IMR-90 (cell line): Measurements from ENCODE around the gene ANKRD18B. TPM values are rescaled to one million over a fixed set of nuclear protein-coding genes. Genes with fewer than 3 reads are reported as not detected.
"Not testable (repeated sequence)": the region's sequence is repeated elsewhere in the genome, so short reads cannot be mapped to it uniquely, and the experiment has no call there.

ENCODE experiments used
- ATAC-seq: fragments of 200-7000 bp; cut with Tn5 transposase; 2 replicates; pipeline ENCODE4 v1.9.1; 2020; ENCODE audit warnings: low read depth, mild to moderate bottlenecking, moderate library complexity
- BruUV-seq: library from RNA; stranded (reverse); fragments of 400-500 nt; replicated peaks from 2 replicates; lab custom pipeline; 2021; lab: Mats Ljungman, UMichigan
- CTCF ChIA-PET: fragments of 300-600 bp; formaldehyde crosslinking; extraction: SDS; loops from one replicate; lab custom pipeline; 2021; ENCODE audit warnings: antibody characterized with exemption; lab: Yijun Ruan, JAX
- POLR2A ChIA-PET: fragments of 300-600 bp; sonication (Branson Sonifier 250); formaldehyde crosslinking; loops from one replicate; lab custom pipeline; 2022; ENCODE audit warnings: antibody characterized with exemption; ENCODE audit not compliant: unreplicated experiment; lab: Charles Lee
- DNase-seq: peaks from one replicate; pipeline ENCODE4 v3.0.0; 2013
- H2AFZ ChIP-seq: replicated peaks from 2 replicates; pipeline ENCODE3; 2013; ENCODE audit warnings: low read length, mild to moderate bottlenecking; ENCODE audit not compliant: poor library complexity
- H2AK5ac ChIP-seq: 2 replicates; pipeline ENCODE4 v1.6.1; 2013; ENCODE audit warnings: low read depth, low read length, inconsistent platforms
- H2AK9ac ChIP-seq: replicated peaks from 2 replicates; pipeline ENCODE3; 2013; ENCODE audit warnings: mild to moderate bottlenecking, low read depth, low read length, moderate library complexity; ENCODE audit not compliant: poor library complexity
- H2BK120ac ChIP-seq: 2 replicates; pipeline ENCODE4 v1.6.1; 2013; ENCODE audit warnings: low read depth, low read length, inconsistent platforms
- H2BK15ac ChIP-seq: 3 replicates; pipeline ENCODE4 v1.6.1; 2013; ENCODE audit warnings: low read depth, low read length, inconsistent platforms
- H2BK20ac ChIP-seq: 2 replicates; pipeline ENCODE4 v1.6.1; 2013; ENCODE audit warnings: low read depth, mild to moderate bottlenecking, inconsistent platforms, low read length, moderate library complexity
- H2BK5ac ChIP-seq: 2 replicates; pipeline ENCODE4 v1.6.1; 2013; ENCODE audit warnings: mild to moderate bottlenecking, low read depth, low read length, inconsistent platforms; ENCODE audit not compliant: poor library complexity, severe bottlenecking
- H3K14ac ChIP-seq: replicated peaks from 2 replicates; pipeline ENCODE4 v1.6.1; 2013; ENCODE audit warnings: low read depth, low read length, inconsistent platforms
- H3K18ac ChIP-seq: 2 replicates; pipeline ENCODE4 v1.6.1; 2013; ENCODE audit warnings: low read depth, low read length, control low read depth
- H3K23ac ChIP-seq: 2 replicates; pipeline ENCODE4 v1.6.1; 2013; ENCODE audit warnings: low read depth, low read length, inconsistent platforms
- H3K27ac ChIP-seq: 2 replicates; pipeline ENCODE4 v1.5.1; 2013; ENCODE audit warnings: mild to moderate bottlenecking, control low read depth, low read length; ENCODE audit not compliant: insufficient read depth
- H3K27me3 ChIP-seq: 2 replicates; pipeline ENCODE4 v1.6.1; 2013; ENCODE audit warnings: low read length; ENCODE audit not compliant: control insufficient read depth, insufficient read depth
- H3K36me3 ChIP-seq: 2 replicates; pipeline ENCODE4 v1.6.1; 2013; ENCODE audit warnings: low read length, mixed read lengths; ENCODE audit not compliant: control insufficient read depth, insufficient read depth
- H3K4ac ChIP-seq: 2 replicates; pipeline ENCODE4 v1.6.1; 2013; ENCODE audit warnings: low read depth, low read length, inconsistent platforms
- H3K4me1 ChIP-seq: 2 replicates; pipeline ENCODE4 v1.6.1; 2013; ENCODE audit warnings: low read length, mixed read lengths; ENCODE audit not compliant: control insufficient read depth, insufficient read depth
- H3K4me2 ChIP-seq: 2 replicates; pipeline ENCODE4 v1.6.1; 2013; ENCODE audit warnings: low read depth, mild to moderate bottlenecking, control low read depth, low read length, moderate library complexity
- H3K4me3 ChIP-seq: 2 replicates; pipeline ENCODE4 v1.5.1; 2013; ENCODE audit warnings: low read depth, mild to moderate bottlenecking, control low read depth, low read length, moderate library complexity; ENCODE audit not compliant: insufficient read depth
- H3K56ac ChIP-seq: 2 replicates; pipeline ENCODE4 v1.6.1; 2013; ENCODE audit warnings: low read length, inconsistent platforms; ENCODE audit not compliant: insufficient read depth; ENCODE audit errors: extremely low read depth
- H3K79me1 ChIP-seq, 2 experiments: 2 replicates each; pipeline ENCODE4 v1.6.1; 2013; ENCODE audit warnings: low read length in 2 of 2, inconsistent platforms in 1 of 2, low read depth in 1 of 2
- H3K9ac ChIP-seq: 2 replicates; pipeline ENCODE4 v1.6.1; 2013; ENCODE audit warnings: low read depth, low read length, control low read depth
- H3K9me1 ChIP-seq: 2 replicates; pipeline ENCODE4 v1.6.1; 2013; ENCODE audit warnings: low read length, inconsistent platforms; ENCODE audit not compliant: insufficient read depth
- H3K9me3 ChIP-seq: 2 replicates; pipeline ENCODE4 v1.6.1; 2013; ENCODE audit warnings: low read length; ENCODE audit not compliant: control insufficient read depth, insufficient read depth
- H4K20me1 ChIP-seq: 2 replicates; pipeline ENCODE4 v1.6.1; 2013; ENCODE audit warnings: low read length, inconsistent platforms; ENCODE audit not compliant: insufficient read depth
- H4K5ac ChIP-seq: 2 replicates; pipeline ENCODE4 v1.6.1; 2013; ENCODE audit warnings: mild to moderate bottlenecking, low read depth, low read length, control low read depth
- H4K8ac ChIP-seq, 2 experiments: 2 replicates each; pipeline ENCODE4 v1.6.1; 2013; ENCODE audit warnings: low read depth in 2 of 2, low read length in 2 of 2, control low read depth in 1 of 2, inconsistent platforms in 1 of 2
- H4K91ac ChIP-seq: 2 replicates; pipeline ENCODE4 v1.6.1; 2013; ENCODE audit warnings: low read depth, low read length, inconsistent platforms; ENCODE audit not compliant: insufficient read depth
- CTCF ChIP-seq: conservative IDR thresholded peaks from 2 replicates; pipeline ENCODE4 v1.5.1; 2012; ENCODE audit warnings: mild to moderate bottlenecking, low read depth, low read length, improper control_type of control experiment
- NFE2L2 ChIP-seq: fragments of 150-350 bp; IDR thresholded peaks from 2 replicates; pipeline ENCODE4 v1.6.1; 2016; ENCODE audit warnings: low read depth, mild to moderate bottlenecking, low read length
- SMC3 ChIP-seq: fragments of 150-350 bp; IDR thresholded peaks from 2 replicates; pipeline ENCODE4 v1.6.1; 2016; ENCODE audit warnings: low read depth, mild to moderate bottlenecking, antibody characterized with exemption, low read length, moderate library complexity
- WGBS, 2 experiments: methylation state at CpG; one replicate each; pipeline versions ENCODE4 v1.1.5 to v1.1.7; 2013; ENCODE audit warnings: missing lambda C conversion rate in 2 of 2; ENCODE audit not compliant: insufficient read length in 1 of 2; ENCODE audit errors: extremely low coverage in 2 of 2; 5-methylcytosine and 5-hydroxymethylcytosine counted together
- dilution Hi-C: fragments of 300-500 bp; cut with HindIII; formaldehyde crosslinking; loops from one replicate; pipeline ENCODE4 v1.14.3; 2018; ENCODE audit warnings: low sequenced_read_pairs; ENCODE audit not compliant: unreplicated experiment
- in situ Hi-C: fragments of 300-500 bp; cut with MboI; formaldehyde crosslinking; loops from 3 replicates; pipeline ENCODE4 v1.14.3; 2019; ENCODE audit warnings: low sequenced_read_pairs, inconsistent platforms, mixed read lengths
- intact Hi-C: fragments of 100-400 bp; cut with micrococcal nuclease; formaldehyde crosslinking; loops from 2 replicates; pipeline ENCODE4 v1.10.0; 2022
- polyA plus RNA-seq, 3 experiments: library from polyadenylated mRNA; depleted of rRNA; stranded (reverse); fragments of >200 nt; gene quantifications; 2 replicates each; pipeline ENCODE4 v1.2.3, GENCODE V29; 2012; ENCODE audit warnings: low replicate concordance in 1 of 3
- total RNA-seq: library from RNA; depleted of rRNA; stranded (reverse); fragments of >200 nt; gene quantifications from 2 replicates; pipeline ENCODE4 v1.2.3, GENCODE V29; 2012

ANKRD18B gene
- total and polyA plus RNA-seq, 2 of the 4 experiments (the other 2 are of a cell fraction), result 7.1 to 13.4 TPM

GRCh38 chr9:33611358-33611757 lies 87.3 kb downstream of the ANKRD18B start:
- H2BK15ac ChIP-seq, result no peak overlapping the region
- WGBS, 2 experiments, result no CpG with 5 or more reads among the region's 1 CpG
- CTCF ChIA-PET, result interaction anchor here (0.6 kb wide), 1 partner anchor 28 kb away, joined by 3 read pairs; no protein-coding TSS in a partner anchor
- H2AFZ ChIP-seq, result no peak overlapping the region
- no TSS peak for BruUV-seq
- POLR2A ChIA-PET, result interaction anchor here (0.6 kb wide), 1 partner anchor 124 kb away, joined by 6 read pairs; no protein-coding TSS in a partner anchor
- no peak overlapping the region for H4K5ac ChIP-seq
- H4K20me1 ChIP-seq, result no peaks in the 10 kb centered on the region
- no peak for TF ChIP-seq NFE2L2
- TF ChIP-seq SMC3, result no peak
- TF ChIP-seq CTCF, result no peak
- intact Hi-C loops (no loop called here), in situ Hi-C loops (no loop called here), dilution Hi-C loops (no loop called here)
- no peak overlapping the region for H3K4me2 ChIP-seq
- H3K36me3 ChIP-seq, result no peaks in the 10 kb centered on the region
- no peak overlapping the region for H3K23ac ChIP-seq
- no peak overlapping the region for H3K9ac ChIP-seq
- H3K4ac ChIP-seq, result no peak overlapping the region
- H2BK20ac ChIP-seq, result no peak overlapping the region
- DNase-seq (no peak), ATAC-seq (no peak)
- no peak overlapping the region for H3K4me3 ChIP-seq
- no peaks in the 10 kb centered on the region for H3K9me1 ChIP-seq
- H3K56ac ChIP-seq, result no peak overlapping the region
- H3K27me3 ChIP-seq, result no peaks in the 10 kb centered on the region; the same call in none of the 2 replicates
- H3K27ac ChIP-seq, result no peak overlapping the region
- H2AK9ac ChIP-seq, result no peak overlapping the region
- H2BK5ac ChIP-seq, result no peak overlapping the region
- H3K4me1 ChIP-seq, result 0 out of 2 replicates have a peak, but pooled peaks cover 3% of the 10 kb centered on the region
- H3K79me1 ChIP-seq, result no peaks in the 10 kb centered on the region
- H3K18ac ChIP-seq, result no peak overlapping the region
- peaks cover 2% of the 10 kb centered on the region for H3K9me3 ChIP-seq
- H3K14ac ChIP-seq, result no peak overlapping the region
- H2AK5ac ChIP-seq, result no peak overlapping the region
- H4K91ac ChIP-seq, result no peak overlapping the region
- no peak overlapping the region for H2BK120ac ChIP-seq
- no peak overlapping the region for H4K8ac ChIP-seq

- H4K91ac ChIP-seq, H3K4me1 ChIP-seq, H4K20me1 ChIP-seq, POLR2A ChIA-PET, intact Hi-C loops, H4K8ac ChIP-seq, H3K4me2 ChIP-seq, H2BK15ac ChIP-seq, H4K5ac ChIP-seq, H2BK20ac ChIP-seq, H3K36me3 ChIP-seq, in situ Hi-C loops, H3K27ac ChIP-seq, H3K9me3 ChIP-seq, dilution Hi-C loops, H3K79me1 ChIP-seq, H2AFZ ChIP-seq, H3K27me3 ChIP-seq, H3K4me3 ChIP-seq, H3K18ac ChIP-seq, H3K4ac ChIP-seq, H2BK5ac ChIP-seq, ATAC-seq, H3K9me1 ChIP-seq, H3K23ac ChIP-seq, BruUV-seq, DNase-seq, H3K9ac ChIP-seq, H3K14ac ChIP-seq, H2BK120ac ChIP-seq, H3K56ac ChIP-seq, H2AK9ac ChIP-seq: not testable (repeated sequence)
- H2AK5ac ChIP-seq, result peak overlapping the region; percentile 60; the same call in 1 of the 2 replicates
- CTCF ChIA-PET, result interaction anchor here (0.6 kb wide), 1 partner anchor 15 kb away, joined by 3 read pairs; no protein-coding TSS in a partner anchor
- WGBS, 2 experiments, result no CpG with 5 or more reads among the region's 2 CpGs
These were observed 88.4 kb downstream of the ANKRD18B start for GRCh38 chr9:33612410-33612809.
